Measurements from ENCODE around the gene AQP12B.
"Not testable (repeated sequence)": the region's sequence is repeated elsewhere in the genome, so short reads cannot be mapped to it uniquely, and the experiment has no call there.

The AQP12B gene

GRCh38 chr2:240662681-240663080, 20.0 kb downstream of the AQP12B start:
- TF ChIP-seq ZFX (IDR thresholded peaks at IDR 0.05; ENCODE audit: borderline replicate concordance): no peak
- TF ChIP-seq CTCF (IDR thresholded peaks at IDR 0.05): no peak
- H3K27ac ChIP-seq: no peak overlapping the region

- not testable (repeated sequence) for H3K27ac ChIP-seq
Observed at GRCh38 chr2:240659883-240660282, 22.8 kb downstream of the AQP12B start.

GRCh38 chr2:240655931-240656886, 26.5 kb downstream of the AQP12B start:
- no peak overlapping the region for H3K27ac ChIP-seq
- no peak for TF ChIP-seq ZFX (IDR thresholded peaks at IDR 0.05; ENCODE audit: borderline replicate concordance)
- TF ChIP-seq CTCF (IDR thresholded peaks at IDR 0.05): no peak

- no peak overlapping the region for H3K27ac ChIP-seq
- TF ChIP-seq ZFX (IDR thresholded peaks at IDR 0.05; ENCODE audit: borderline replicate concordance) (no peak), CTCF (IDR thresholded peaks at IDR 0.05) (no peak)
Observed at GRCh38 chr2:240651185-240651584, 31.5 kb downstream of the AQP12B start.

GRCh38 chr2:240650254-240650965, 32.3 kb downstream of the AQP12B start:
- TF ChIP-seq CTCF (IDR thresholded peaks at IDR 0.05) (no peak), ZFX (IDR thresholded peaks at IDR 0.05; ENCODE audit: borderline replicate concordance) (no peak)

GRCh38 chr2:240649331-240649730, 33.4 kb downstream of the AQP12B start:
- no peak overlapping the region for H3K27ac ChIP-seq
- TF ChIP-seq ZFX (IDR thresholded peaks at IDR 0.05; ENCODE audit: borderline replicate concordance) (no peak), CTCF (IDR thresholded peaks at IDR 0.05) (no peak)

More at GRCh38 chr2:240650254-240650965, 32.3 kb downstream of the AQP12B start:
- H3K27ac ChIP-seq: no peak overlapping the region

- TF ChIP-seq CTCF (IDR thresholded peaks at IDR 0.05): no peak
- TF ChIP-seq ZFX (IDR thresholded peaks at IDR 0.05; ENCODE audit: borderline replicate concordance): no peak
- H3K27ac ChIP-seq: no peak overlapping the region
Observed at GRCh38 chr2:240648650-240649275, 33.9 kb downstream of the AQP12B start.
